Ascending aorta (tissue), 2 donors: Measurements from ENCODE around the gene ERBB2. TPM values are rescaled to one million over a fixed set of nuclear protein-coding genes. Genes with fewer than 3 reads are reported as not detected.

Experiments used
- DNase-seq, 2 donors: peaks; one replicate each; pipeline ENCODE4 v3.0.0-alpha.2; 2019; ENCODE audit warnings: low spot score in 2 of 2
- H3K27ac ChIP-seq, 2 donors: fragments of 200-600 bp; sonication (generic); one replicate each; pipeline ENCODE4 v1.5.1; 2016 to 2017; ENCODE audit warnings: mild to moderate bottlenecking in 1 of 2
- H3K27me3 ChIP-seq: fragments of 200-600 bp; sonication (generic); one replicate; pipeline ENCODE4 v1.5.1; 2017
- H3K36me3 ChIP-seq, 2 donors: fragments of 200-600 bp; sonication (generic); one replicate each; pipeline ENCODE4 v1.5.1; 2016
- H3K4me1 ChIP-seq, 2 donors: fragments of 200-600 bp; sonication (generic); one replicate each; pipeline ENCODE4 v1.5.1; 2016 to 2017; ENCODE audit warnings: mild to moderate bottlenecking in 1 of 2
- H3K4me3 ChIP-seq, 2 donors: fragments of 200-600 bp; sonication (generic); one replicate each; pipeline ENCODE4 v1.5.1; 2016 to 2017; ENCODE audit warnings: mild to moderate bottlenecking in 1 of 2
- H3K9me3 ChIP-seq, 2 donors: fragments of 200-600 bp; sonication (generic); one replicate each; pipeline ENCODE4 v1.5.1; 2016
- intact Hi-C: fragments of 100-400 bp; cut with DNase I; formaldehyde crosslinking; loops from one replicate; pipeline ENCODE4 v1.15.1; 2023
- total RNA-seq: library from RNA; depleted of rRNA; stranded (reverse); fragments of >200 nt; gene quantifications from one replicate; pipeline ENCODE4 v1.1.0, GENCODE V29; 2016
- TF ChIP-seq, protein P1 (sequence below), 3 experiments: fragments of 200-600 bp in 2 of 3; fragments of 450-650 bp in 1 of 3; sonication (generic) in 2 of 3; IDR thresholded peaks; one replicate each; pipeline ENCODE4 v1.5.1; 2016 to 2019; ENCODE audit warnings: antibody characterized with exemption in 3 of 3, mild to moderate bottlenecking in 1 of 3, moderate library complexity in 1 of 3

Gene ERBB2
- total RNA-seq, 1 donor from 2014 or later: 124 TPM

DNA sequence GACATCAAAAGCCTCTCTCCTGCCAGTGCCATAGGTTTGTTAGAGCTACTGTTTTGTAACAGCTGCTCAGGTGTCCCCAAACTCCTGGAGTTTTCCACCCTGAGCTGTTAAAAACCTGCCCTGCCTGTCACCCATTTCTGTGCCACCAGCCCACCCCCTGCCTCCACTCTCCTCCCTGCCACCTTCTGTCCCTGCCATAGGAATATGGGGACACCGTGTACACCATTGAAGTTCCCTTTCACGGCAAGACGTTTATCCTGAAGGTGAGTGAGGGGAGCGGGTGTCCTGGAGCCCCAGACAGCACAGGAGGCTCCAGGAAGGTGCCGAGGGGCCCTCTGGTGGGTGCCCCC is 39.9 kb upstream of the ERBB2 start:
- Histone ChIP-seq H3K4me3 (no peak overlapping the region), H3K4me1 (peaks cover 9 to 21% of the 10 kb centered on the region in 2 donors), H3K9me3 (no peaks in the 10 kb centered on the region), H3K27ac (no peak overlapping the region), H3K36me3 (peaks cover 34 to 38% of the 10 kb centered on the region in 2 donors), H3K27me3 (no peaks in the 10 kb centered on the region)
- intact Hi-C loops: no loop called here
- TF ChIP-seq, protein P1, sequence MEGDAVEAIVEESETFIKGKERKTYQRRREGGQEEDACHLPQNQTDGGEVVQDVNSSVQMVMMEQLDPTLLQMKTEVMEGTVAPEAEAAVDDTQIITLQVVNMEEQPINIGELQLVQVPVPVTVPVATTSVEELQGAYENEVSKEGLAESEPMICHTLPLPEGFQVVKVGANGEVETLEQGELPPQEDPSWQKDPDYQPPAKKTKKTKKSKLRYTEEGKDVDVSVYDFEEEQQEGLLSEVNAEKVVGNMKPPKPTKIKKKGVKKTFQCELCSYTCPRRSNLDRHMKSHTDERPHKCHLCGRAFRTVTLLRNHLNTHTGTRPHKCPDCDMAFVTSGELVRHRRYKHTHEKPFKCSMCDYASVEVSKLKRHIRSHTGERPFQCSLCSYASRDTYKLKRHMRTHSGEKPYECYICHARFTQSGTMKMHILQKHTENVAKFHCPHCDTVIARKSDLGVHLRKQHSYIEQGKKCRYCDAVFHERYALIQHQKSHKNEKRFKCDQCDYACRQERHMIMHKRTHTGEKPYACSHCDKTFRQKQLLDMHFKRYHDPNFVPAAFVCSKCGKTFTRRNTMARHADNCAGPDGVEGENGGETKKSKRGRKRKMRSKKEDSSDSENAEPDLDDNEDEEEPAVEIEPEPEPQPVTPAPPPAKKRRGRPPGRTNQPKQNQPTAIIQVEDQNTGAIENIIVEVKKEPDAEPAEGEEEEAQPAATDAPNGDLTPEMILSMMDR (IDR thresholded peaks at IDR 0.05): no peak
- no peak for DNase-seq

DNA sequence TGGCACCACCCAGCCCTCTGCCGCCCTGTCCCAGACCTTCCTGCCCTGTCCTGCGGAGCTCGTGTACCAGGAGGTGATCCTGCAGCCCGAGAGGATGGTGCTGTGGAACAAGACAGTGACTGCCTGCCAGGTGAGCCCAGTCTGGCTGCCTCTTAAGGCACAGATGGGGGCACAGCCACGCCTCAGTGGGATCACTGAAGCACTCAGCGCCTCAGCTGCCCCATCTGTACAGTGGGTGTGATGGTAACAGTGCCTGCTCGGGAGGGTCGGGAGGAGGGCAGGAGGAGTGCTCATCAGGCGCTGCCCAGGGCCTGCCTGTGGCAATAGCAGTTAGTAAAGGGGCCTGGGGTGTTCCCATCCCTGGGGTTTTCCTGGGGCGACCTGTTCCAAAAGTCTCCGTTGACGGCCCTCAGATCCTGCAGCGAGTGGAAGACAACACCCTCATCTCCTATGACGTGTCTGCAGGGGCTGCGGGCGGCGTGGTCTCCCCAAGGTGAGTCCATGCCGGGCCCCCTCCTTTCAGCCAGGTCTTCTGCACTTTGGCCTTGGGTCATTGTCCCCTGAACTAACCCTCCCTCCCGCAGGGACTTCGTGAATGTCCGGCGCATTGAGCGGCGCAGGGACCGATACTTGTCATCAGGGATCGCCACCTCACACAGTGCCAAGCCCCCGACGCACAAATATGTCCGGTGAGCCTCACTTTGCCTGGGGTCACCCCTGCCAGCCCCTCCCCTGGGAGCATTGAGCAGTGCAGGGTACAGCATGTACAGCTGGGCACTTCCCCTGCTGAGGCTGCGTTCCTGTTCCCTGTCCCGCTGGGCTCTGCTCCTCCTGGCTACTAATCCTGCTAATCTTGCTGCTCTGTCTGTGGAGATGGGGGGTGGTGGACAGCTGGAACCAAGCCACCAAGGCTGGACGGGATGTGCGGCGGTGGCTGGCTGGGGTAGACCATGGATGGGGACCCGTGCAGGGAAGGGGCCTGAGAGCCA is 39.2 kb upstream of the ERBB2 start:
- no peak for DNase-seq
- Histone ChIP-seq H3K27ac (no peak overlapping the region), H3K27me3 (no peaks in the 10 kb centered on the region), H3K4me1 (peaks cover 15 to 28% of the 10 kb centered on the region in 2 donors), H3K4me3 (no peak overlapping the region), H3K9me3 (no peaks in the 10 kb centered on the region), H3K36me3 (peaks cover 34 to 38% of the 10 kb centered on the region in 2 donors)
- intact Hi-C loops: no loop called here
- TF ChIP-seq, protein P1 (IDR thresholded peaks at IDR 0.05): no peak

DNA sequence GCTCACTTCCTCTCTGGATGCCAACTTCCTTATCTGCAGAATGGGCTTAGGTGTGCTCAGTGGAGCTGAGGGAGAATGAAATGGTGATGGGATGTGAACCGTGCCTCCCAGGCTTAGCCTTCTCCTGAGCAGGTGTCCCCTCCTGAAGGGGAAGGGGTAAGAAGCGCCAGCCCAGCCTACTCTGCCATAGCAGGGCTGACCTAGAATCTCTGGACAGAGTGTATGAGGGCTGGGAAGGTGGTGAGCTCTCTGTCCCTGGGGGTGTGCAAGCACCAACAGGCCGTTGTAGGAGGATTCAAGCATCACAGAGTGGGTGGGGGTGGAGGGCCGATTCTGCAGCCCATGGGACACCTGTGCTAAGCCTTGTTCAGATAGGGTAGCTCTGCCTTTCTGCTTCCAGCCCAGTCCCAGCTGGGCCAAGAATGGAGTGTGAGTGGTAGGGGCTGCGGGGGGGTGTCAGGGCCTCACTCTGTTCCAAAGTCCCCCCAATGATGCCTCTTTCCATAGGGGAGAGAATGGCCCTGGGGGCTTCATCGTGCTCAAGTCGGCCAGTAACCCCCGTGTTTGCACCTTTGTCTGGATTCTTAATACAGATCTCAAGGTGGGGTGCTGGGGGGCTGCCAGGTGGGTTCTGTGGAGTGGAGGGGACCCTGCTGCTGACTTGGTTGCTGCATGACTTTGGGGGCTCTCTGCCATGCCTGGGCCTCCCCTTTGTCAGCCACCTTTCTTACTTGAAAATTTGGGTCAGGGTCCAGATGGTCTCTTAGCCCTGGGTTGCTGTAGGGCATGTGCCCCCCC is 37.9 kb upstream of the ERBB2 start:
- H3K4me1 ChIP-seq: peaks cover 15 to 41% of the 10 kb centered on the region in 2 donors
- DNase-seq: no peak
- peaks cover 31 to 33% of the 10 kb centered on the region in 2 donors for H3K36me3 ChIP-seq
- H3K9me3 ChIP-seq: no peaks in the 10 kb centered on the region
- no peak overlapping the region for H3K27ac ChIP-seq
- intact Hi-C loops: no loop called here
- TF ChIP-seq, protein P1 (IDR thresholded peaks at IDR 0.05): no peak
- no peak overlapping the region for H3K4me3 ChIP-seq
- no peaks in the 10 kb centered on the region for H3K27me3 ChIP-seq

DNA sequence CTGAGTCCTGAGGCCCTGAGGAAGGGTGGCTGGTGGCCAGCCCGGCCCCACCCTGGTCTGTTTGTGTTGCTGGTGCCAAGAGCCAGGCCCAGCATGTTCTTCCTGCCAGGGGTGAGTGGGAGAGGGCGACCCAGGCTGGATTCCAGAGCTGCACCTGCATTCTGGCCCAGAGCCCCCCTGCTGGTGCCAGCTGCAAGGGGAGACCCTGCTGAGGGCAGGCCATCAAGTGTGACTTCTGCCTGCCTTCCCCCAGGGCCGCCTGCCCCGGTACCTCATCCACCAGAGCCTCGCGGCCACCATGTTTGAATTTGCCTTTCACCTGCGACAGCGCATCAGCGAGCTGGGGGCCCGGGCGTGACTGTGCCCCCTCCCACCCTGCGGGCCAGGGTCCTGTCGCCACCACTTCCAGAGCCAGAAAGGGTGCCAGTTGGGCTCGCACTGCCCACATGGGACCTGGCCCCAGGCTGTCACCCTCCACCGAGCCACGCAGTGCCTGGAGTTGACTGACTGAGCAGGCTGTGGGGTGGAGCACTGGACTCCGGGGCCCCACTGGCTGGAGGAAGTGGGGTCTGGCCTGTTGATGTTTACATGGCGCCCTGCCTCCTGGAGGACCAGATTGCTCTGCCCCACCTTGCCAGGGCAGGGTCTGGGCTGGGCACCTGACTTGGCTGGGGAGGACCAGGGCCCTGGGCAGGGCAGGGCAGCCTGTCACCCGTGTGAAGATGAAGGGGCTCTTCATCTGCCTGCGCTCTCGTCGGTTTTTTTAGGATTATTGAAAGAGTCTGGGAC is 37.1 kb upstream of the ERBB2 start:
- intact Hi-C loops: no loop called here
- Histone ChIP-seq H3K36me3 (peaks cover 25 to 28% of the 10 kb centered on the region in 2 donors), H3K27me3 (no peaks in the 10 kb centered on the region), H3K27ac (peak overlapping the region; percentile 68 to 74), H3K9me3 (no peaks in the 10 kb centered on the region), H3K4me1 (peaks cover 20 to 49% of the 10 kb centered on the region in 2 donors), H3K4me3 (no peak overlapping the region)
- DNase-seq: no peak
- TF ChIP-seq, protein P1 (IDR thresholded peaks at IDR 0.05): no peak

DNA sequence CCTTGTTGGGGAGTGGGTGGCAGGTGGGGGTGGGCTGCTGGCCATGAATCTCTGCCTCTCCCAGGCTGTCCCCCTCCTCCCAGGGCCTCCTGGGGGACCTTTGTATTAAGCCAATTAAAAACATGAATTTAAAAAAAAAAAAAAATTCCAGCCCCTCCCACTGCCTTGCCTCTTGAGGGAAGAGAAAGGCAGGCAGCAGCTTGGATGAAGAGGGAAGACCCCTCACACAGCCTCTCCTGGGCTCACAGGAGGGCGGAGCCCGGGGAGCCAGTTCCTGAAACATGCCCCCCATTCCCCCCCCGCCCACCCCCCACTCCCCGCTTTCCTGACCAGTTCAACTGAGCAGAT is 36.5 kb upstream of the ERBB2 start:
- Histone ChIP-seq H3K4me1 (peaks cover 23 to 54% of the 10 kb centered on the region in 2 donors), H3K4me3 (no peak overlapping the region), H3K36me3 (peaks cover 19 to 24% of the 10 kb centered on the region in 2 donors), H3K9me3 (no peaks in the 10 kb centered on the region), H3K27me3 (no peaks in the 10 kb centered on the region), H3K27ac (peak overlapping the region; percentile 68 to 74)
- intact Hi-C loops: no loop called here
- TF ChIP-seq, protein P1 (IDR thresholded peaks at IDR 0.05): no peak
- no peak for DNase-seq
